HG02571 (cell line): Measurements from ENCODE around the gene PRKD3.

Source experiments
- ATAC-seq: cut with Tn5 transposase; IDR thresholded peaks from one replicate; pipeline ENCODE4 v1.9.1; 2021; ENCODE audit warnings: mild to moderate bottlenecking, moderate library complexity; ENCODE audit not compliant: unreplicated experiment

Gene PRKD3

DNA sequence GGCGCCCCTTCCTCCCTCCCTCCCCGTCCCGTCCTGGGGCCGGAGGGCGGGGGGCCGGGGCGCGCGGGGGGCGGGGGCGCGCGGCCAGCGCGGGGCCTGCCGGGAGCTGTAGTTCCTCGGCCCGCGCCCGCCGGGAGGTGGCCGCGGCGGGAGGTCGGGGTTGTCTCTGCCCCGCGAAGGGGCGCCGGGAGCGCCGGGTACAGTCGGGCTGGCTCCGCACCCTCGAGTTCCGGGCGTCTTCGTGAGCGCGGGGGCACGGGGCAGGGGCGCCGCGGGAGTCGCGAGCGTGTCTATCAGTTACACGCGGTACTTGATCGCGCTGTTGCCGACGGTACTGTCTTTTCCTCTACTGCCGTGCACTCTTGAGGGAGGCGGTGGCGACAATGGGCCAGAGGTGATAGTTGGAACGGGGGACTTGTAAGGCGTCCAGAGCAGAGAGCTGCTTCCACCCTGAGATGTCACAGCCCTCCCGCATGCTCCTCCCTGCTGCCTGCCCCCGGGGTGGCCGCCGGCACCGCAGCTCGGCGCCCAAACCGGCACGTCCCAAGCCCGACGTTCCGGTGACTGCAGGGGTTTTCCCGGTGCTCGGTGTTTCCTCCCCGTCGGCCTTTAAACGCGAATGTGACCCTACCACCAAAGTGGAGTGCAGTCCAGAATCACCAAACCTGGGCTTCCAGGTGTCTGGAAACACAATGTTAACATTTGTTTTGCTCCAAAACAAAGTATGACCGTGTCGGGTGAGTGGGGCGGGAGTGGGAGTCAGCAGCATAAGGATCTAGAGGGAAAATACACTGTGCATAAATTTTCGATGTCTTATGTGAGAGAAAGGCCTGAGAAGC is at the start of gene PRKD3:
TSS of gene PRKD3 (minus strand) at position 48 of the 839 bp plus-strand sequence. CDS start 8,309 bp downstream, outside the sequence.
- ATAC-seq = peak; percentile 69

DNA sequence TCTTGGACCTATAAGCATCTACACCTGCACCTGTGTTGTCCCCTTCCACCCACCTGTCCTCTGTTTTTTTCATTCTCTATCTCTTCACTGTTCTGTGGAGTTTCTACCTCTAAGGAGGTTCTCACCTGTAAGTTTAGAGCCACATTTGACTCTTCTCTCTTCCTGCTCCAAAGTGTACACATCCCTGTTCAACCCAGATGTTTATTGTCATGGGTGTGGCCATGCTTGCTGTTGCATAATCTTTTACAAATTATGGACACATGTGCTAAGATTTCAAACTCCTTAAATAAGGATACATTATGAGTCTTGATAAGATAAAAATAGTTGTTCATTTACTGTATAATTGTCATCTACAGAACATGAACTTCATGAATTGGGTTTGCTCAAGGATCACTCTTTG is 47.4 kb upstream of the PRKD3 start:
- ATAC-seq = no peak

DNA sequence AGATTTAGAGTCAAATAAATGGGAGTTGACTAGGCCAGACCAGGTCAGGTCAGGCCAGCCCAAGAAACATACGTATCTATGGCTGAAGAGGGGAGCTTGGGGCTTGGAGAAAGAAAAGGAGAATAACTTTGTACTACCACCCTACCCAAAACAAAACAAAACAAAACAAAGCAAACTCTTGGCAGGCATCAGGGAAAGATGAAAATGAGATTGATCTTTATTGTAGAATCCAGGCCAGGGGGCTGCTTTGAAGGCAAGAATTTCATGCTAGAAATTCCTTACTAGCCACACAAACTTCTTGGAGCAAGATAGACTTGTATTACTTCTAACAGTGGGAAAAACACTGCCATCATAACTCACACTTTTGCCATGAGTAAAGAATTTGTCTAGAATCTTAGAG is 46.0 kb upstream of the PRKD3 start:
- ATAC-seq = no peak

DNA sequence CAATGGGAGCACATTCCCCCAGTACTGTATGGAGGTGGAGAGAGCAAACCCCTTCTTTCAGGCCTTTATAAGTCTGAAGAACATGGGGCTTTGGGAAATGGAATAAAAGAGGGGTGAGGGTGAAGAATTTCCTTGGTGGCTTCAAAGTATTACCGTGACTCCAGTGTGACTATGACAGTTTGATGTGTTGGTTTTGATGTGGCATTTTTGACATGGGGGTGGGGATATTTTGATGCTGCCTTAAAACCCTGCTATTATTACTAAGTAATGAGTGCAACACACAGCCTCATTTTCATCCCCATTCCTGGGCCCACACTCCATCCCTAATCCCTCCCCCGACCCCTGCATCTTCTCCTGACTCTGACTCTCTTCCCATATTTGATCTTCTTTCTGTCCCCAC is 43.4 kb upstream of the PRKD3 start:
- ATAC-seq = no peak

DNA sequence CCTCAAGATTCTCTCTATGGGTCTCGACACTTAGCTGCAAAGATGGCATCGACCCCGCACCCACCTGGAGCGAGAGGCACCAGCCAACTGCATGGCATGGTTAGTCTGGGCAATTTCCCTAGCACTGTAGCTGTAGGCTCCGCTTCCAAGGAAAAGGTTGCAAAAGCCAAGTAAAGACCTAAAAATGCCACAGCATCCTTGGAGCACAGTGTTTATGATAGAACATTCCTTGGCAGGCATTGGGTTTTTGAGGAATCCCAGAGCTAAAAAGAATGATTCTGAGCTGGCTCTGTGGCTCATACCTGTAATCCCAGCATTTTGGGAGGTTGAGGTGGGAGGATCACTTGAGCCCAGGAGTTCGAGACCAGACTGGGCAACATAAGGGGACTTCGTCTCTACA is 42.7 kb upstream of the PRKD3 start:
- ATAC-seq = no peak

DNA sequence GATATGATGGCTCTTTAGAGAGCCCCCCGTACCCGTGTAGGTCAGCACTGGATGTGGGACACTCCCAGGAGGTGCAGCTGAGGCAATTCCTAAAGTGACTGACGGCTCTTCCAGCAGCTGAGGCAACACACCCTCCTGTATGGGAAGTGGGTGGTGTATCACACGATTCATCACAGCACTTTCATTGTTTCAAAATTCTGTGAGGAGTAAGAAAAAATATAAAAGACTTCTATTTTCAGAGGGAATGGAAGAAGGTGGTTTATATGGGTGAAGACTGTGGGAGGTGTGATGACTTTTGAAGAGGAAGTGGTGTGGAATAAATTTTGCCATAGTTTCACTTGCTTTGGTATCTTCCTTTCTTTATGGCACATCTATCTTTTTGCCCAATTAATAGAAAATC is 42.1 kb upstream of the PRKD3 start:
- ATAC-seq = no peak

DNA sequence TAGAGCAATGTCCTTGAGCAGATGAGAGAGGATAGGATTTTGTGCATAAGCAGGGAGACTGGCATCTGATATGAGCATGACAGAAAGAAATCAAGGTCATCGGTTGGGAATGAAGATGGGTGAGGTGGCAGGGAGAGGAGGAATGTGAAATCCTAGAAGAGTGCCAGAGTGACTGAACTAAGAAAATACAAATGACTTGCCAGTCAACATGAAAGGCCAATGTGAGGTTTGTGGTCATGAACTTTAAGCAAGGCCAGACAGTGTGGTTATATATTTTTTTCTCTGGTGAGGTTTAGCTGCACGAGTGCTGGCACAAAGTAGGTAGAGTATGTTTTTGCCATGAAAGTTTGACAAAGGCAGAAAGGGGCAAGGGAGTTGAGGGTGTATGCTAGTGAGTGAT is 41.0 kb upstream of the PRKD3 start:
- ATAC-seq = peak; percentile 74

DNA sequence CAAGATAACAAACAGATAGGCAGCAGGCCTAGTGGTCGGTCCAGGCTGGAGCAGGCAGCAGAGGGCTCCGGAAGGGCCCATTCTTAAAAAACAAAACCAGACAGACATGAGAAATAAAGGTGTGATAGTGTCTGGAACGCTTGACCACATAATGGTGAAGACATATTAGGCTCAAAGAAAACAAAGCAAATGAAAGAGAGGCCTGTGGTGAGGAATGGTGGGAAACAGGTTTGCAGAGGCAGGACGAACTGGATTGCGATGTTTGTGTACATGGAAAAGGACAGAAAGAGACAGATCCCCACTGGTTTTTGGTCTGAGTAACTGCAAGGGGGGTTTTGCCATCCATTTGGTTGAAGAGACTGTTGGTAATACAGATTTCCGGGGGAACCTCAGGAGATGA is 39.7 kb upstream of the PRKD3 start:
- no peak for ATAC-seq

DNA sequence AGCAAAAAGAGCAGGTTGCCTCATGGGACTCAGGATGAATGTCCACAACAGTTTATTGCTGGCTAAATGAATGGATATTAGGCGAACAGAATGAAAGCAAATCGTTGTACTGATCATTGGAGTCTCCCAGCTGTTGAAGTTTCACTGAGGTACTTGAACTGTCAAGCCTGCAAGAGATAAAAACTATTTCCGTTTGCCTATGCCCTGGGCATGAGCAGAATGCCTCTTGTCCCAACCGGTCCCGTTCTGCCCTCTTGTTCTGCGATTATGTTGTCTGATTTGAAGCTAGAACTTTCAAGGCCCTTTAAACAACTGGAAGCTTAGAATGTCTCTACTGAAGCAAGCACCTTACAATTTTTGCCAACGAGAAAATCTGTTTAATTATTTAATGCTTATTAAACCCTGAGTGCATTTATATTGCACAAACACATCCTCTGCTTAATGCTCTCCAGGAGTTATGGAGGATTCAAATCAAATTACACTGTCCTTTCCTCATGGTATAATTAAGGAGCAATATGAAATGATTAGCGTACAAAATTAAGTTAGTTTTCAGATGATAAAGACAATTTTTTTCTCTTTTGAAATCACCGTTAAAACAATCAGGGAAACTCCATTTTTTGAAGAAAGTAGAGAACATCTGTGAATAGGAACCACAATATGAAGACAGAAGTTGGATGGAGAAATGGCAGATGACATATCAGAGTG is 37.5 kb upstream of the PRKD3 start:
- ATAC-seq = no peak

DNA sequence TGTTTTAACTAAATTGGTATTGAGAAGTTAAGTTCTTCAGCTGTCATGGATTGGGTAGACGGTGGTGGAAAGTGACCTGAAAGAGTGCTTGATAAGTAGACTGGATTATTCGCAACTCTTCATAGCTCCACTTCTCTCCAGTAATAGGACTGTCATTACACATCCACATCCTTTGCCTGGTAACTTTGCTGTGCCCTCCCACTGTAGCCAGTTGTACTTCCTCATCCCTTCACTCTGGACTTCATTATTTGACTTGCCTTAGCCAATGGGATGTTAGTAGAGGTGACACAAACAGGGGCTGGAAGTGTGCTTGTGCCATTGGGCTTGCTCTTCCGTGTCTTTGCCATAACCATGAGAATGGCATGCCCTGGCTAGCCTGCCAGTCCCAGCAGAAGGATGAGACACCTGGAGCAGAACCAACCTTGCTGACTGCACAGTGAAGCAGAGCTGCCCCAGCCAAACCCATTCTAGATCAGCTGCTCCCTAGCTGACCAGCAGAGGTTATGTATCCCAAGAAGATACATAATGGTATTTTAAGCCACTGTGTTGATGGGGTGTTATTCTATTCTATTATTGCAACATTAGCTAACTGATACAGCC is 36.7 kb upstream of the PRKD3 start:
- no peak for ATAC-seq

DNA sequence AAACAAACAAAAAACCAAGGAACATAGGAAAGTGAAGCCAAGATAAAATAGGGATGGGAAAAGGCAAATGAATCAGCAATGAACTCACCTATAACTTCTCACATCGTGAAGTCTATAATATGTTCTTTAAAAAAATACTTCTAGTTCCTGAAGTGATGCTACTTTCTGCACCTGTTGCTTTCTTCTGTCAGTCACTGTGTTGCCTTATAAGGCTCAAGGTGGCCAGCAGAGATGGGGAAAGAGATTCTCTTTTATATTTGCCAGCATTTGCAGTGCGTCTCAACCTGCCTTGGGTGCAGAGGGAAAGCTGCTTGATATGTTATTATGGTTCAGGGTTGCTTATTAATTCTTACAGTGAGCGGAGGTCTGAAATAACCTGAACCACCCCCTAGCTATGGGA is 33.8 kb upstream of the PRKD3 start:
- no peak for ATAC-seq

DNA sequence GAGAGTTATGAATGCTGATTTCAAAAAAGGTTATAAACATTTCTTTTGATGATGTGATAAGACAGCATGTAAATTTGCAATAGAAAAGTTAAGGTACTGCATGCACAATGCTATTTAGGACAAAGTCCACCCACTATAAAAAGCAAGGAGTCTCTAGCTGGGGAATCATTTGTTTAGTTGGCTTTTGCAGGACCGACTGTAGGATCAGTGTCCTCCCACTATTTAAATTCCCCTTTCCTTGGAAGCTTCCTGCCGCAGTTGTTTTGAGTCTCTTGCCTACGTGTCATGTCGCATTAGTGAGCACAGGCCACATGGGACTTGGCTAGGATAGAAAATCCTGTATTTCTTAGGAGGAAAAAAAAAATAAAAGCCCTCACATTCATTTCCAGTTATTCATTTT is 32.9 kb upstream of the PRKD3 start:
- no peak for ATAC-seq

DNA sequence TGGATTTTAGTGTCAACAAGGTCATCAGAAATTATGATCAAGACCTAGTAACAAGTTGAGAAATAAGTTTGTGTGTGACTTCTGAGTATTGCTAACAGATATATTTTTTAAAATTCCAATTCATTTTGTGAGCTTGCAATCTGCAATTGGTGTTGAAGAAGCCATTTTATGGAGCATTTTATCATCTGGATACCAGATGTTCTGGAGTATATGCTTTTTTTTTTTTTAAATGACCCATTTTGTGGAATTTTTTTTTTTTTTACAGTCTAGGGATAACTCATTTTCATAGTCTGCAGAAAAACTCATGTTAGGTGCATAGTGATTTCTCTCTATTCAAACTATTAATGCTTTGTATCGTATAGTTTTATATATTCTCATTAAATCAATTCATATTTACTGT is 32.4 kb upstream of the PRKD3 start:
- no peak for ATAC-seq

DNA sequence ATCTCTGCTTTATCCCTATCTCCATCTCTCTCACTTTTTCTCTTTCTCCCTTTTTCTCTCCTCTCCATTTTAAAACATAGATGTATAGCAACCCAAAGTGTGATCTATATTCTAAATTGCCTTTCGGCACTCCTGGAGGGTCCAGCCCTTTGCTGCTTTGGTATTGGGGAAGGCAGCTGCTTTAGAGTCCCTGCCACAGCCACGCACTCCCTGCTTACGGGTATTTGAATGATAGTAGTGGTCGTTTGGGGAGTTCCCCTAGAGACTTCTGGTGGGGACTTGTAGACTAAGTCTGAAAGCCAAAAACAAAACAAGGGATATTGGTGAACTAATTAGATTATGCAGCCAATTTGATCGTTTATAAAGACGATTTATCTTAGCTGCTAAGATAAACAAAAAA is 31.7 kb upstream of the PRKD3 start:
- no peak for ATAC-seq

DNA sequence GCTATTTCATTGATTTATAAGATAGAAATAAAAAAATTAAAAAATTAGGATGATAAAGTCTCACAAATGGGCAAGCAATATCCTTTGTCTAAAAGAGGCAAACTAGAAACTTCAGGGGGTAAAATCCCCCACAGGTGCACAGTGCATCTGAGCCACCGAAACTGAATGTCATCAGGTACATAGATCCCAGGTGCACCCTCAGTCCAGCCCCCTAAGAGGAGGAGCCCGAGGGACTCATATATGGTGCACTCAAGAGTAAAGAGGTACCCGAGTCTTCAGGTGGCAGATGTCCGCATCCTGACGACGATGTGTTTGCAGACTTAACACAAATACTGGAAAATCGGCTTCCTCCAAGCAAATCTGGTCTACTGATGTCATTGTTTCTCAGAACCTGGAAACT is 31.1 kb upstream of the PRKD3 start:
- ATAC-seq = no peak

DNA sequence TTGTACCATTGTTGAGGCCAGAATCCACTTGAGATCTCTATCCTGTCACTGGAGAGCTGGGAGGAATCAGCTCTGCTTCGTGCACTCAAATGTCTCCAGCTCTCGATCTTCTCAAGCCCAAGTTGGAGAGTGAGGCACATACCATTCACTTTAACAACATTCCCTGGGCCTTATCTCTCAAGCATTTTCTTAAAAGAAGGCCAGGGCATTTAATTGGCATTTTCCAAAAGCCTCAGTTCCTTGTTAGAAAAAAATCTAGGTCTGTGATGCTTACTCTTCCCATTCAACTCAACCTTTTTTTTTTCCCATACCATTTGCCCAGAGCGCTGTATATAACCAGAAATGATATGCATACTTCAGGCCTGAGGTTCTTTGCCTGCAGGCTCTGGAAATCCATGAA is 29.9 kb upstream of the PRKD3 start:
- ATAC-seq = no peak

DNA sequence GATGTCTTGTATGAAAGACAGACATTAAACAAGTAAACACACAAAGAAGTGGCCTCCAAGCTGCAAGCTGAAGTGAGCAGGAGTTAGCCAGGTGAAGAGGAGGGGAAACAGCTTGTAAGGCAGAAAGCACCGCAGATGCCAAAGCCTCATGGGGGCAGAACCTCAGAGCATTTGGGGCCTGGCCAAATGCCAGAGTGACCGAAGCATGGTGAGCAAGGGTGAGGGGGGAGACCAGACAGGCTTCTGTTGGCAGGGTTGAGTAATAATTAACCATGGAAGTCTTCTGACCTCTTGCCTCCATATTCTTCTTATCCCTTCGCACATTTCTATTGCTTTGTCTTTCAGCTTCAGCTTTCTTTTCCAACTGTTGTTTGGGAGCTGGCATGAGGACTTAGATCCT is 25.4 kb upstream of the PRKD3 start:
- ATAC-seq = no peak

DNA sequence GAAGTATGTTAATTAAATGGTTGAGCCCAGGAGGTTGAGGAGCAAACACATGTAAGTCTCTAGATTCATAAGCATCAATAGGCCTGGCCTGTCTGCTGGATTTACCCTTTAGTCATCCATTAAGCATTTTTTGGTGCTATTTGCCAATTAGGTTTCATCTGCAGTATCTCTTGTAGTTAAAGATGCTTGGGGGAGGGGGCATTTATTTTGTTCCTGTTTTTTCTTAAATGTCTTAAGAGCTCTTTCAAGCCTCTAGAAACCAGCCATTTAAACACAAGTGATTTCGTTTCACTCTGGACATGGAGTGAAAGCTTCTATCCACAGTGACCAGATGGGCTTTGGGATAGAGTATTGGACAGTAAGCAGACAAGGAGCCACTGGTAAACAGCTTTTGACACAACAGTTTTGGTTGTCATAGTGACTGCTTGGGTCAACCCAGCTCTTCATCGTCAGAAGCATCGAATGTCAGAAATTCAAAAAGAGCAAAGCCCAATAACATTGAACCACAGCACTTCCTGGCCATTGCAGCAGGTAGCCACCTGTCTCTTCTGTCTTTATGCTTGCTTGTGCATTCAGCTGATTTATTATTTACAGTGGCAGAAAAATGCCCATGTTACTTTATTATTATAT is 24.7 kb upstream of the PRKD3 start:
- ATAC-seq = no peak

DNA sequence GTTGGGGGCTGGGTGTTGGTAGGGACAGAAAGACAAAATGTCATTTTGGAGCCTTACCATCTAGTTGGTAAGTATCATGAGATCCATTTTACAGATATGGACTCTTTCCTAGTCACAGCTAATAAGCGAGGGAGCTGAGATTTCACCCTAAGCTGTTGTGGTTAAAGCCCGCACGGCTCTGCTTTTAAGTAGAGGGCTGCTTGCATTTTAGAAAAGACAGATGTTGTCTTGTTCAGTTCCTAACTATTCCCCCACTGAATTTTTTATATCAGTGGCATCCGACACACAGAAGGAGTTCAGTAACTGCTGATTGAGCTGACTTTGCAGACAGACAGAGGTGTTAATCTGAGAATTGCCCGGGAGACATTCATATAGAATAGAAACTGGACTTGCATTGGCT is 23.5 kb upstream of the PRKD3 start:
- ATAC-seq = no peak

DNA sequence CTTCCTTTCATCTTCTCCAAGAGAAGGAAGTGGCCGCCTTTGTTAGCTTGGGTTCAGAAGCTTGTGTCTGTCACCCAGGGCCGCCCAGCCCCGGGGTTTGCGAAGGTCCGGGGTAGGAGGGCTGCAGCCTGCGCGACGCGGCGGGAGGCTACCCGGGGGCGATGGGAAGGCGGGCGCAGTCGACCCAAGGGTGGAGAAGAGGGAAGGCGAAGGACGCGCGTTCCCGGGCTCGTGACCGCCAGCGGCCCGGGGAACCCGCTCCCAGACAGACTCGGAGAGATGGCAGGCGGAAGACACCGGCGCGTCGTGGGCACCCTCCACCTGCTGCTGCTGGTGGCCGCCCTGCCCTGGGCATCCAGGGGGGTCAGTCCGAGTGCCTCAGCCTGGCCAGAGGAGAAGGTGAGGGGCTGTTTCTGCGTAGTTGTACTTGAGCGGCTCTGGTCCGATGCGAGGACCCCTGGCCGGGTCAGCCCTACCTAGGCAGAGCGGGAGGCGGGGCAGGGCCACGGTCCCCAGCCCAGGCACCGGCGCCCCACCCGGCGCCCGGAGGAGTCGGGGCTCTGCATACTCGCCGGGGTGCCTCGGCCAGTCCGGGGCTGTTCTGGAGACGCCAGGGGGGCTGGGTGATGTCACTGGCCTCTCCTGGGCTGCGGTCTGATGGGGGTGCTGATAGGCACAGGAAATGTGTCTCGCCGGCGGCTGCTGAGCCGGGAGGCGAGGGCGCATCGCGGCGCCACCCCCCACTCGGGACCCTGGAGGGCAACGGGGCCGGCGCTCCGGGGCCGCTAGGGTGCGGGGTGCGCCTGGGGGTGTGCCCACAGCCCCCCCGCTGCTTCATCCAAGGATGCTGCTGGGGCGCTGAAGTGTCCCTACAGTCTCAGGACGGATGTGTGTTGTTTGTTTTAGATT is 20.1 kb upstream of the PRKD3 start, which contains the start of gene QPCT:
TSS of gene QPCT (plus strand) at position 178 of the 909 bp plus-strand sequence. CDS start at position 280, 102 bp downstream.
- ATAC-seq = no peak
